ENCODE results near the gene MUS81. TPM values are rescaled to one million over a fixed set of nuclear protein-coding genes. Genes with fewer than 3 reads are reported as not detected.
A peak's percentile ranks its signal among the peaks of the same experiment; 100 is the strongest.

Gene MUS81
- polyA plus RNA-seq, 2 of the 4 experiments (the other 2 are of a cell fraction): 27.8 to 33.4 TPM

GRCh38 chr11:65912845-65913244, 52.6 kb downstream of the MUS81 start:
- peaks cover 70% of the 10 kb centered on the region for H3K4me1 ChIP-seq
- no peaks in the 10 kb centered on the region for H3K9me3 ChIP-seq
- DNase-seq (ENCODE audit: low read depth in 1 of 2, low spot score in 1 of 2) (peak; percentile 55 to 62), FAIRE-seq (no peak), ATAC-seq (no peak)
- ChIA-PET POLR2A (interaction anchor here (2.0 kb wide), 2 partner anchors 13 to 23 kb away, joined by 12 to 13 read pairs; partner anchors contain the start of genes CCDC85B, FIBP and FOSL1), CTCF (interaction anchor here (0.6 to 31.6 kb wide), 6 partner anchors 9 to 110 kb away, joined by 3 to 618 read pairs (median 5); partner anchors contain the start of genes CCDC85B, FIBP and FOSL1)
- WGBS (ENCODE audit: missing lambda C conversion rate): 17% methylated on average over 4 of the region's 4 CpGs
- H3K4me2 ChIP-seq: peak overlapping the region; percentile 65
- no peak overlapping the region for H3K4me3 ChIP-seq
- H3K27ac ChIP-seq: peak overlapping the region; percentile 51 to 100
- no peak for TF ChIP-seq FOSB (CRISPR knock-in tag; IDR thresholded peaks at IDR 0.05)
- no peak for TF ChIP-seq HDAC2 (IDR thresholded peaks at IDR 0.05)
- TF ChIP-seq FOXS1 (CRISPR knock-in tag; IDR thresholded peaks at IDR 0.05): no peak
- no peak for TF ChIP-seq JUNB (IDR thresholded peaks at IDR 0.05)
- no peak for TF ChIP-seq CBX2 (IDR thresholded peaks at IDR 0.05; ENCODE audit: borderline replicate concordance, low read depth)
- no peak for TF ChIP-seq BHLHE40 (IDR thresholded peaks at IDR 0.05; ENCODE audit: low read depth, low read length)
- no peak for TF ChIP-seq FOSL2 (IDR thresholded peaks at IDR 0.05)
- TF ChIP-seq FOSL2 (CRISPR knock-in tag; IDR thresholded peaks at IDR 0.05): peak; percentile 48
- no peak for TF ChIP-seq RCOR1 (IDR thresholded peaks at IDR 0.05; ENCODE audit: low read depth, low read length)
- no peak for TF ChIP-seq CEBPB (IDR thresholded peaks at IDR 0.05)
- TF ChIP-seq NR3C1 (IDR thresholded peaks at IDR 0.05): no peak
- TF ChIP-seq NPAS2 (CRISPR knock-in tag; IDR thresholded peaks at IDR 0.05; ENCODE audit: borderline replicate concordance): no peak
- TF ChIP-seq MYC (IDR thresholded peaks at IDR 0.05; ENCODE audit: borderline replicate concordance, low read length): no peak
- no peak for TF ChIP-seq BCL3 (IDR thresholded peaks at IDR 0.05)
- peak; percentile 91 for TF ChIP-seq MAFK (IDR thresholded peaks at IDR 0.05; ENCODE audit: partially characterized antibody)
- TF ChIP-seq, protein P1, sequence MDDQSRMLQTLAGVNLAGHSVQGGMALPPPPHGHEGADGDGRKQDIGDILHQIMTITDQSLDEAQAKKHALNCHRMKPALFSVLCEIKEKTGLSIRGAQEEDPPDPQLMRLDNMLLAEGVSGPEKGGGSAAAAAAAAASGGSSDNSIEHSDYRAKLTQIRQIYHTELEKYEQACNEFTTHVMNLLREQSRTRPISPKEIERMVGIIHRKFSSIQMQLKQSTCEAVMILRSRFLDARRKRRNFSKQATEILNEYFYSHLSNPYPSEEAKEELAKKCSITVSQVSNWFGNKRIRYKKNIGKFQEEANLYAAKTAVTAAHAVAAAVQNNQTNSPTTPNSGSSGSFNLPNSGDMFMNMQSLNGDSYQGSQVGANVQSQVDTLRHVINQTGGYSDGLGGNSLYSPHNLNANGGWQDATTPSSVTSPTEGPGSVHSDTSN (IDR thresholded peaks at IDR 0.05): no peak
- no peak for TF ChIP-seq RFX5 (IDR thresholded peaks at IDR 0.05)
- no peak for TF ChIP-seq SREBF2 (IDR thresholded peaks at IDR 0.05)
- TF ChIP-seq MAZ (IDR thresholded peaks at IDR 0.05; ENCODE audit: borderline replicate concordance, low read depth, low read length): no peak
- TF ChIP-seq TP53 (CRISPR knock-in tag; IDR thresholded peaks at IDR 0.05): no peak
- TF ChIP-seq PHF8 (IDR thresholded peaks at IDR 0.05; ENCODE audit: borderline replicate concordance, low read depth): no peak
- TF ChIP-seq USF2 (IDR thresholded peaks at IDR 0.05): no peak
- peak; percentile 42; the same call in 1 of the 2 replicates for TF ChIP-seq GATA3 (IDR thresholded peaks at IDR 0.05; ENCODE audit: borderline replicate concordance)
- TF ChIP-seq, protein P2, sequence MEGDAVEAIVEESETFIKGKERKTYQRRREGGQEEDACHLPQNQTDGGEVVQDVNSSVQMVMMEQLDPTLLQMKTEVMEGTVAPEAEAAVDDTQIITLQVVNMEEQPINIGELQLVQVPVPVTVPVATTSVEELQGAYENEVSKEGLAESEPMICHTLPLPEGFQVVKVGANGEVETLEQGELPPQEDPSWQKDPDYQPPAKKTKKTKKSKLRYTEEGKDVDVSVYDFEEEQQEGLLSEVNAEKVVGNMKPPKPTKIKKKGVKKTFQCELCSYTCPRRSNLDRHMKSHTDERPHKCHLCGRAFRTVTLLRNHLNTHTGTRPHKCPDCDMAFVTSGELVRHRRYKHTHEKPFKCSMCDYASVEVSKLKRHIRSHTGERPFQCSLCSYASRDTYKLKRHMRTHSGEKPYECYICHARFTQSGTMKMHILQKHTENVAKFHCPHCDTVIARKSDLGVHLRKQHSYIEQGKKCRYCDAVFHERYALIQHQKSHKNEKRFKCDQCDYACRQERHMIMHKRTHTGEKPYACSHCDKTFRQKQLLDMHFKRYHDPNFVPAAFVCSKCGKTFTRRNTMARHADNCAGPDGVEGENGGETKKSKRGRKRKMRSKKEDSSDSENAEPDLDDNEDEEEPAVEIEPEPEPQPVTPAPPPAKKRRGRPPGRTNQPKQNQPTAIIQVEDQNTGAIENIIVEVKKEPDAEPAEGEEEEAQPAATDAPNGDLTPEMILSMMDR (IDR thresholded peaks at IDR 0.05): no peak
- TF ChIP-seq ELK1 (IDR thresholded peaks at IDR 0.05; ENCODE audit: low read depth, low read length): no peak
- no peak for TF ChIP-seq HOXA7 (CRISPR knock-in tag; IDR thresholded peaks at IDR 0.05)
- TF ChIP-seq, protein P3, sequence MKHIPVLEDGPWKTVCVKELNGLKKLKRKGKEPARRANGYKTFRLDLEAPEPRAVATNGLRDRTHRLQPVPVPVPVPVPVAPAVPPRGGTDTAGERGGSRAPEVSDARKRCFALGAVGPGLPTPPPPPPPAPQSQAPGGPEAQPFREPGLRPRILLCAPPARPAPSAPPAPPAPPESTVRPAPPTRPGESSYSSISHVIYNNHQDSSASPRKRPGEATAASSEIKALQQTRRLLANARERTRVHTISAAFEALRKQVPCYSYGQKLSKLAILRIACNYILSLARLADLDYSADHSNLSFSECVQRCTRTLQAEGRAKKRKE (CRISPR knock-in tag; IDR thresholded peaks at IDR 0.05; ENCODE audit: low read depth): peak; percentile 1; the same call in 1 of the 2 replicates
- TF ChIP-seq ZNF302 (CRISPR knock-in tag; IDR thresholded peaks at IDR 0.05): no peak
